Astrocyte (in vitro differentiated cells and primary cell): Measurements from ENCODE around the gene AP3B1. TPM values are rescaled to one million over a fixed set of nuclear protein-coding genes. Genes with fewer than 3 reads are reported as not detected.

Experiments
- DNase-seq: peaks from one replicate; pipeline ENCODE4 v3.0.0-alpha.2; 2010; ENCODE audit warnings: low read depth
- FAIRE-seq: peaks from 2 replicates; lab custom pipeline; 2011; peaks lifted over from hg19 to GRCh38; lab: Jason Lieb, UNC
- H2AFZ ChIP-seq: 2 replicates; pipeline ENCODE4 v1.6.0; 2012; ENCODE audit warnings: low read depth, low read length, inconsistent platforms
- H3K27ac ChIP-seq: 2 replicates; pipeline ENCODE4 v1.5.1; 2011; ENCODE audit warnings: low read depth, low read length, inconsistent platforms
- H3K27me3 ChIP-seq: 2 replicates; pipeline ENCODE4 v1.6.0; 2011; ENCODE audit warnings: low read length, inconsistent platforms; ENCODE audit not compliant: insufficient read depth
- H3K36me3 ChIP-seq: 2 replicates; pipeline ENCODE4 v1.5.1; 2011; ENCODE audit warnings: low read length, inconsistent platforms; ENCODE audit not compliant: insufficient read depth
- H3K4me1 ChIP-seq: 2 replicates; pipeline ENCODE4 v1.5.1; 2011; ENCODE audit warnings: low read length, inconsistent platforms; ENCODE audit not compliant: insufficient read depth
- H3K4me2 ChIP-seq: 2 replicates; pipeline ENCODE4 v1.6.0; 2012; ENCODE audit warnings: low read length, inconsistent platforms
- H3K4me3 ChIP-seq: 2 replicates; pipeline ENCODE4 v1.5.1; 2011; ENCODE audit warnings: low read depth, mild to moderate bottlenecking, low read length, inconsistent platforms; ENCODE audit not compliant: insufficient read depth
- H3K79me2 ChIP-seq: 2 replicates; pipeline ENCODE4 v1.6.0; 2012; ENCODE audit warnings: mild to moderate bottlenecking, low read length, inconsistent platforms; ENCODE audit not compliant: insufficient read depth
- H3K9ac ChIP-seq: 2 replicates; pipeline ENCODE4 v1.6.0; 2012; ENCODE audit warnings: mild to moderate bottlenecking, low read length, inconsistent platforms
- H3K9me3 ChIP-seq: 2 replicates; pipeline ENCODE4 v1.5.1; 2012; ENCODE audit warnings: low read depth, mild to moderate bottlenecking, low read length, inconsistent platforms; ENCODE audit not compliant: insufficient read depth
- H4K20me1 ChIP-seq: 2 replicates; pipeline ENCODE4 v1.6.0; 2012; ENCODE audit warnings: low read length, inconsistent platforms; ENCODE audit not compliant: insufficient read depth
- H3K27ac Mint-ChIP-seq: one replicate; pipeline ENCODE4 v1.8.0; 2021; ENCODE audit warnings: mild to moderate bottlenecking, mixed read lengths; ENCODE audit not compliant: unreplicated experiment
- H3K27me3 Mint-ChIP-seq: one replicate; pipeline ENCODE4 v1.8.0; 2021; ENCODE audit warnings: low read depth, mixed read lengths; ENCODE audit not compliant: unreplicated experiment
- H3K36me3 Mint-ChIP-seq: one replicate; pipeline ENCODE4 v1.8.0; 2021; ENCODE audit warnings: low read depth, mixed read lengths; ENCODE audit not compliant: unreplicated experiment
- H3K4me1 Mint-ChIP-seq: one replicate; pipeline ENCODE4 v1.8.0; 2021; ENCODE audit warnings: low read depth, mixed read lengths; ENCODE audit not compliant: unreplicated experiment
- H3K4me3 Mint-ChIP-seq: one replicate; pipeline ENCODE4 v1.8.0; 2021; ENCODE audit warnings: mild to moderate bottlenecking, moderate library complexity, mixed read lengths; ENCODE audit not compliant: unreplicated experiment
- H3K9me3 Mint-ChIP-seq: one replicate; pipeline ENCODE4 v1.8.0; 2021; ENCODE audit warnings: mild to moderate bottlenecking, mixed read lengths; ENCODE audit not compliant: unreplicated experiment
- EZH2 ChIP-seq: IDR thresholded peaks from 2 replicates; pipeline ENCODE4 v1.6.1; 2012; ENCODE audit warnings: mild to moderate bottlenecking, low read length, inconsistent platforms; ENCODE audit not compliant: insufficient read depth
- total RNA-seq: library from RNA; stranded (reverse); gene quantifications from 2 replicates; pipeline ENCODE4 v1.2.1, GENCODE V29; 2021
- TF ChIP-seq, protein P1 (sequence below): IDR thresholded peaks from 2 replicates; pipeline ENCODE4 v1.5.1; 2011; ENCODE audit warnings: low read depth, mild to moderate bottlenecking, inconsistent platforms, low read length, moderate library complexity; ENCODE audit not compliant: insufficient read depth

AP3B1 gene
- total RNA-seq, 1 donor from 2014 or later, result 64.8 TPM

DNA sequence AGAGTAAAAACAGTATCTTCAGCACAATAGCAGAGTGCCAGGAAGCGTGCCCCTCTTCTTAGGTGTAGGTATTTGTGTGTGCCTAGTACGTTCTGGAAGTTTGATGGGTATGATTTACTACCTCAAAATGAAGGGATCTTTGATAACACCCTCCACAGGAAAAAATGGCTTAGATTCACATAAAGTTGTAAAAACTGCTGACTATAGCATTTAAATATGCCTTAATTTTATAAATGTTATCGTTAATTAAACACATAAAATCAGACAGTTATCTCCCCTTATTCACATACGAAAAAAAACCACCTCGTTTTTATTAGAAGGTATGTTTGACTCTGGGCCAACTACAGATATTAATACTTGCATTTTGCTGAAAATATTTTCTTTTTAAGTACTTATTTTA is 274.8 kb downstream of the AP3B1 start:
- H3K4me1 ChIP-seq, result no peaks in the 10 kb centered on the region
- H3K9ac ChIP-seq, result no peak overlapping the region
- H3K4me2 ChIP-seq, result no peak overlapping the region
- no peaks in the 10 kb centered on the region for H3K79me2 ChIP-seq
- DNase-seq (no peak), FAIRE-seq (no peak)
- Mint-ChIP-seq H3K36me3 (peaks cover 6% of the 10 kb centered on the region), H3K4me3 (no peak overlapping the region), H3K9me3 (no peaks in the 10 kb centered on the region), H3K4me1 (no peaks in the 10 kb centered on the region), H3K27ac (no peak overlapping the region), H3K27me3 (no peaks in the 10 kb centered on the region)
- TF ChIP-seq, protein P1, sequence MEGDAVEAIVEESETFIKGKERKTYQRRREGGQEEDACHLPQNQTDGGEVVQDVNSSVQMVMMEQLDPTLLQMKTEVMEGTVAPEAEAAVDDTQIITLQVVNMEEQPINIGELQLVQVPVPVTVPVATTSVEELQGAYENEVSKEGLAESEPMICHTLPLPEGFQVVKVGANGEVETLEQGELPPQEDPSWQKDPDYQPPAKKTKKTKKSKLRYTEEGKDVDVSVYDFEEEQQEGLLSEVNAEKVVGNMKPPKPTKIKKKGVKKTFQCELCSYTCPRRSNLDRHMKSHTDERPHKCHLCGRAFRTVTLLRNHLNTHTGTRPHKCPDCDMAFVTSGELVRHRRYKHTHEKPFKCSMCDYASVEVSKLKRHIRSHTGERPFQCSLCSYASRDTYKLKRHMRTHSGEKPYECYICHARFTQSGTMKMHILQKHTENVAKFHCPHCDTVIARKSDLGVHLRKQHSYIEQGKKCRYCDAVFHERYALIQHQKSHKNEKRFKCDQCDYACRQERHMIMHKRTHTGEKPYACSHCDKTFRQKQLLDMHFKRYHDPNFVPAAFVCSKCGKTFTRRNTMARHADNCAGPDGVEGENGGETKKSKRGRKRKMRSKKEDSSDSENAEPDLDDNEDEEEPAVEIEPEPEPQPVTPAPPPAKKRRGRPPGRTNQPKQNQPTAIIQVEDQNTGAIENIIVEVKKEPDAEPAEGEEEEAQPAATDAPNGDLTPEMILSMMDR, result no peak
- TF ChIP-seq EZH2, result no peak
- no peaks in the 10 kb centered on the region for H3K9me3 ChIP-seq
- H3K4me3 ChIP-seq, result no peak overlapping the region
- H3K36me3 ChIP-seq, result no peaks in the 10 kb centered on the region
- H2AFZ ChIP-seq, result no peak overlapping the region
- H4K20me1 ChIP-seq, result no peaks in the 10 kb centered on the region
- H3K27me3 ChIP-seq, result no peaks in the 10 kb centered on the region
- H3K27ac ChIP-seq, result no peak overlapping the region

DNA sequence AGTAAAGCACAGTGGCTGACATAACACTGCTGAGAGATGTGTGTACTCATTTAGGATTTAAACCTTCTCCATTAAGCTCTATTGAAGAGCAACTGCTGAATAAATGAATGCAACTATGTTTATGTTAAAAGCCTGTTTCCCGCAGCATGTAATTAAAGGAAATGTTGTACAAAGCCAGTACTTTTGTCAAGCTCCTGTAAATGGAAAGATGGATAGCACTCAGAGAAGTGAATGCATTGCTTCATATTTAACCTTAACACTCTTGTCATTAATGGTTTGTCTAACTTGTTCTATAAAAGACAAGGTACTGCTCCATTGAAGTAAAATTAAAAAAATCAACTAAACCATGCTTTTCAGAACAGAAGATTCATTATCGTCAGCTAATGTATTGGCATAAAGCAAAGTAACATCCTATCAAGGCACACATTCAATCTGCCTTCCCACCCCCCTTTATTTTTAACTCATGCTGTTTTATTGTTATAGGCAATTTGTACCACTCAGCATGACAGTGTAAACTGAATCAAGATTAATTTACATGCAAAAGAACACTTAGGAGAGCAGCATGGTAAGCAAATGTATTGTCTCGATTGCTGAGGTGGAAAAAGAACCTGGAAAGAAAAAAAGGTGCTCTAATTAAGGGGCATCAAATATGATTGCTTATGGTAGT is 277.5 kb downstream of the AP3B1 start:
- Mint-ChIP-seq H3K27ac (no peak overlapping the region), H3K4me3 (no peak overlapping the region), H3K27me3 (no peaks in the 10 kb centered on the region), H3K9me3 (no peaks in the 10 kb centered on the region), H3K4me1 (no peaks in the 10 kb centered on the region), H3K36me3 (peaks cover 3% of the 10 kb centered on the region)
- Histone ChIP-seq H3K27ac (no peak overlapping the region), H3K9ac (no peak overlapping the region), H3K4me1 (no peaks in the 10 kb centered on the region), H3K27me3 (no peaks in the 10 kb centered on the region), H3K79me2 (no peaks in the 10 kb centered on the region), H3K4me2 (no peak overlapping the region), H3K36me3 (no peaks in the 10 kb centered on the region), H3K4me3 (no peak overlapping the region), H4K20me1 (no peaks in the 10 kb centered on the region), H2AFZ (no peak overlapping the region), H3K9me3 (no peaks in the 10 kb centered on the region)
- FAIRE-seq (no peak), DNase-seq (no peak)
- no peak for TF ChIP-seq EZH2
- TF ChIP-seq, protein P1, result no peak

DNA sequence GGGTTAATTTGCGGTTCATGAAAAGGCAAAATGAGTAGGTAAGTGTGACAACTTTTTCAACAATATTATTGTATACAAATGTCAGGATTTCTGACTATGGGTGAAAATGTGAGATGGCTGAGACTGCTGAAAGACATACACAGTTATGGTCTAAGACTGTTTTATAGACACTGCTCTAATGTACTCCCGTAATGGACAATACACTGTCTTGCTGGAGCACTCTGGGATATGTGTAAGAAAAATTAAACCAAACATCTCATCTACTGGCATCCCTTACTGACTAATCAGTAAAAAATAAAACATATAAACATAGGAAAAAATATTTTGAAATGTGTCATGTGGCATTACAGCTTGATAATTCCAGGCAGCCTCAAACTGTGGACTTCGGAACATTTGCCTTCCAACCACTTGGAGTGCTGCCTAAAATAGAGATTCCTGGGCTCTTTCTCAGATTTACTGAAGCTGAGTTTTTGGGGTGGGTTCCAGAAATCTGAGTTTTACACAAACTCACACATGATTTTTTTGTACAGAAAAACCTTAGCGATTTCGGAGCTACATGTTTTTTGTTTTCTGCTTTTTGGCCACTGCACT is 284.5 kb downstream of the AP3B1 start:
- H4K20me1 ChIP-seq, result peaks cover 4% of the 10 kb centered on the region
- H3K9me3 ChIP-seq, result no peaks in the 10 kb centered on the region
- H3K79me2 ChIP-seq, result no peaks in the 10 kb centered on the region
- FAIRE-seq, result peak; percentile 64
- Mint-ChIP-seq H3K36me3 (no peaks in the 10 kb centered on the region), H3K9me3 (no peaks in the 10 kb centered on the region), H3K4me3 (no peak overlapping the region), H3K4me1 (peaks cover under 1% of the 10 kb centered on the region), H3K27ac (no peak overlapping the region), H3K27me3 (no peaks in the 10 kb centered on the region)
- H3K4me1 ChIP-seq, result no peaks in the 10 kb centered on the region
- no peak overlapping the region for H3K27ac ChIP-seq
- H3K36me3 ChIP-seq, result no peaks in the 10 kb centered on the region
- H3K27me3 ChIP-seq, result no peaks in the 10 kb centered on the region
- DNase-seq, result peak; percentile 80
- no peak for TF ChIP-seq EZH2
- TF ChIP-seq, protein P1, result no peak
- no peak overlapping the region for H3K4me3 ChIP-seq
- H3K9ac ChIP-seq, result no peak overlapping the region
- H2AFZ ChIP-seq, result no peak overlapping the region
- H3K4me2 ChIP-seq, result no peak overlapping the region
